ENCODE measurements around the gene PNMA6E. TPM values are rescaled to one million over a fixed set of nuclear protein-coding genes. Genes with fewer than 3 reads are reported as not detected.

PNMA6E gene
- total RNA-seq, 4 donors from 2014 or later: not detected

GRCh38 chrX:153442463-153442862, 41.3 kb upstream of the PNMA6E start:
- no peak overlapping the region for H3K27ac ChIP-seq
- H3K36me3 ChIP-seq: no peaks in the 10 kb centered on the region
- DNase-seq (no peak), ATAC-seq (no peak)
- in situ Hi-C loops (cut with MboI; ENCODE audit: low sequenced_read_pairs in 4 of 4) (no loop called here), intact Hi-C loops (cut with DNase I; ENCODE audit: low total_unique reads) (no loop called here)
- H3K4me1 ChIP-seq: no peaks in the 10 kb centered on the region
- no peaks in the 10 kb centered on the region for H3K9me3 ChIP-seq
- TF ChIP-seq, protein P1, sequence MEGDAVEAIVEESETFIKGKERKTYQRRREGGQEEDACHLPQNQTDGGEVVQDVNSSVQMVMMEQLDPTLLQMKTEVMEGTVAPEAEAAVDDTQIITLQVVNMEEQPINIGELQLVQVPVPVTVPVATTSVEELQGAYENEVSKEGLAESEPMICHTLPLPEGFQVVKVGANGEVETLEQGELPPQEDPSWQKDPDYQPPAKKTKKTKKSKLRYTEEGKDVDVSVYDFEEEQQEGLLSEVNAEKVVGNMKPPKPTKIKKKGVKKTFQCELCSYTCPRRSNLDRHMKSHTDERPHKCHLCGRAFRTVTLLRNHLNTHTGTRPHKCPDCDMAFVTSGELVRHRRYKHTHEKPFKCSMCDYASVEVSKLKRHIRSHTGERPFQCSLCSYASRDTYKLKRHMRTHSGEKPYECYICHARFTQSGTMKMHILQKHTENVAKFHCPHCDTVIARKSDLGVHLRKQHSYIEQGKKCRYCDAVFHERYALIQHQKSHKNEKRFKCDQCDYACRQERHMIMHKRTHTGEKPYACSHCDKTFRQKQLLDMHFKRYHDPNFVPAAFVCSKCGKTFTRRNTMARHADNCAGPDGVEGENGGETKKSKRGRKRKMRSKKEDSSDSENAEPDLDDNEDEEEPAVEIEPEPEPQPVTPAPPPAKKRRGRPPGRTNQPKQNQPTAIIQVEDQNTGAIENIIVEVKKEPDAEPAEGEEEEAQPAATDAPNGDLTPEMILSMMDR (IDR thresholded peaks at IDR 0.05 in 4 of 5, conservative IDR thresholded peaks at IDR 0.05 in 1 of 5): no peak
- no peak for TF ChIP-seq POLR2A (IDR thresholded peaks at IDR 0.05)
- peaks cover 0 to 3% (median 0%) of the 10 kb centered on the region in 3 donors for H3K27me3 ChIP-seq
- no peak overlapping the region for H3K4me3 ChIP-seq

DNA sequence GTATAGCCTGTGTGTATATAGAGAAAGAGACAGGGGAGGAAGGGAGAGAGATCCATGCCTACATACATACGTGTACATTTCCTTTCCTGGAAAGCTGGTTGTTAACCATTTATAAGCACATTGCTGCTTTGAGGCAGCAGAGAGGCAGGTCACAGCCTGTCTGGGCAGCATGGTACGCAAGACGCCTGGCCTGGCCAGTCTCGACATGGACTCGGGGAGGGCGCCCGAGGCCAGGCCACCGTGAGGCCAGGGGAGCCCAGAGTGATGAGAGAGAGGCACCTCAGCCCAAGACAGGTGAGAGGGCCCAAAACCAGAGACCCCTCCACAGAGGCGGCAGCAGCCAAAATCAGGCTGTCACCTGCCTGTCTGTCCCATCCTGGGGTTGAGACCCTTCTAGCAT, 40.8 kb upstream of the PNMA6E start:
- TF ChIP-seq, protein P1 (IDR thresholded peaks at IDR 0.05 in 4 of 5, conservative IDR thresholded peaks at IDR 0.05 in 1 of 5): no peak
- TF ChIP-seq POLR2A (IDR thresholded peaks at IDR 0.05): no peak
- no peaks in the 10 kb centered on the region for H3K36me3 ChIP-seq
- no peak for ATAC-seq
- no peak overlapping the region for H3K4me3 ChIP-seq
- H3K27me3 ChIP-seq: peaks cover 0 to 3% (median 0%) of the 10 kb centered on the region in 3 donors
- no peaks in the 10 kb centered on the region for H3K4me1 ChIP-seq
- no peak for DNase-seq
- H3K27ac ChIP-seq: no peak overlapping the region
- no peaks in the 10 kb centered on the region for H3K9me3 ChIP-seq
- intact Hi-C loops (cut with DNase I; ENCODE audit: low total_unique reads) (no loop called here), in situ Hi-C loops (cut with MboI; ENCODE audit: low sequenced_read_pairs in 4 of 4) (no loop called here)

DNA sequence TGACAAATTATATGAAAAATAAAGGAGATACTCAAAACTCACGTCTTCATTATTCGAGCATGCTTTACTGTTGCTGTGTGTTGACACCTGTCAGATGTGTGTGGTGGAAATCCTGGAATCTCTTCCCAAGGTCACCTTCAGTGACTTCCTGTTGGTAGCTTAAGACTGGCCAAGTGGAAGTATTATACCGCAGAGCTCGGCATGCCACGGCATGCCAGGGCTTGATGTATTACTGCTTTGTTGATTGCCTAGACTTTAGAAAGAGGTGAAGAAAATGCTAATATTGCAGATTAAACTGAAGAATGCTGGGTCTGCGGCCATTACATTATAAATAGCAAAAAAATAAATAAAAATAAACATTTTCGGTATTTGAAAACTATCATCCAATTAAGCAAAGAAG, 40.1 kb upstream of the PNMA6E start:
- in situ Hi-C loops (cut with MboI; ENCODE audit: low sequenced_read_pairs in 4 of 4) (no loop called here), intact Hi-C loops (cut with DNase I; ENCODE audit: low total_unique reads) (no loop called here)
- DNase-seq: no peak
- H3K4me3 ChIP-seq: no peak overlapping the region
- H3K9me3 ChIP-seq: no peaks in the 10 kb centered on the region
- no peak for ATAC-seq
- H3K36me3 ChIP-seq: no peaks in the 10 kb centered on the region
- no peaks in the 10 kb centered on the region for H3K4me1 ChIP-seq
- TF ChIP-seq, protein P1 (IDR thresholded peaks at IDR 0.05 in 4 of 5, conservative IDR thresholded peaks at IDR 0.05 in 1 of 5): no peak
- no peak for TF ChIP-seq POLR2A (IDR thresholded peaks at IDR 0.05)
- peaks cover 0 to 3% (median 0%) of the 10 kb centered on the region in 3 donors for H3K27me3 ChIP-seq
- H3K27ac ChIP-seq: no peak overlapping the region

GRCh38 chrX:153440556-153441135, 39.5 kb upstream of the PNMA6E start:
- no peak for TF ChIP-seq POLR2A (IDR thresholded peaks at IDR 0.05)
- TF ChIP-seq, protein P1 (IDR thresholded peaks at IDR 0.05 in 4 of 5, conservative IDR thresholded peaks at IDR 0.05 in 1 of 5): no peak
- DNase-seq (no peak), ATAC-seq (no peak)
- H3K36me3 ChIP-seq: no peaks in the 10 kb centered on the region
- intact Hi-C loops (cut with DNase I; ENCODE audit: low total_unique reads): no loop called here
- H3K27me3 ChIP-seq: peaks cover 0 to 7% (median 0%) of the 10 kb centered on the region in 3 donors
- H3K27ac ChIP-seq: no peak overlapping the region
- no peaks in the 10 kb centered on the region for H3K4me1 ChIP-seq
- in situ Hi-C loops (cut with MboI; ENCODE audit: low sequenced_read_pairs in 4 of 4): no loop called here
- H3K4me3 ChIP-seq: no peak overlapping the region
- no peaks in the 10 kb centered on the region for H3K9me3 ChIP-seq

- no peak for ATAC-seq
- intact Hi-C loops (cut with DNase I; ENCODE audit: low total_unique reads): no loop called here
Measured at GRCh38 chrX:153439977-153440376, 38.8 kb upstream of the PNMA6E start.

More at GRCh38 chrX:153439977-153440376, 38.8 kb upstream of the PNMA6E start:
- no peak overlapping the region for H3K27ac ChIP-seq
- H3K36me3 ChIP-seq: no peaks in the 10 kb centered on the region
- H3K4me3 ChIP-seq: no peak overlapping the region
- H3K9me3 ChIP-seq: no peaks in the 10 kb centered on the region
- DNase-seq: no peak
- H3K4me1 ChIP-seq: no peaks in the 10 kb centered on the region
- H3K27me3 ChIP-seq: peaks cover 0 to 7% (median 0%) of the 10 kb centered on the region in 3 donors
- in situ Hi-C loops (cut with MboI; ENCODE audit: low sequenced_read_pairs in 4 of 4): no loop called here
- TF ChIP-seq, protein P1 (IDR thresholded peaks at IDR 0.05 in 4 of 5, conservative IDR thresholded peaks at IDR 0.05 in 1 of 5): no peak
- no peak for TF ChIP-seq POLR2A (IDR thresholded peaks at IDR 0.05)
